WTC11 (cell line): ENCODE measurements around the gene SPINK1.

ENCODE experiments used
- GRHL2 ChIP-seq: fragments of 250-450 bp; sonication (Bioruptor Pico); IDR thresholded peaks from 2 replicates; pipeline ENCODE4 v1.8.0; 2022; ENCODE audit warnings: mild to moderate bottlenecking, moderate library complexity; ENCODE audit not compliant: insufficient replicate concordance, severe bottlenecking
- MXD4 ChIP-seq: fragments of 250-450 bp; sonication (Bioruptor Pico); IDR thresholded peaks from 2 replicates; pipeline ENCODE4 v1.8.0; 2021; ENCODE audit warnings: mild to moderate bottlenecking, moderate library complexity, borderline replicate concordance
- NFYB ChIP-seq: sonication (generic); formaldehyde crosslinking; conservative IDR thresholded peaks from 2 replicates; pipeline ENCODE4 v1.8.0; 2022; ENCODE audit warnings: low read depth, missing genetic modification reagents
- OVOL2 ChIP-seq: fragments of 250-450 bp; sonication (Bioruptor Pico); IDR thresholded peaks from 2 replicates; pipeline ENCODE4 v1.9.0; 2021; ENCODE audit warnings: mild to moderate bottlenecking, borderline replicate concordance
- ZNF232 ChIP-seq: sonication (generic); formaldehyde crosslinking; IDR thresholded peaks from 2 replicates; pipeline ENCODE4 v1.8.0; 2022; ENCODE audit warnings: mild to moderate bottlenecking, missing genetic modification reagents
- TF ChIP-seq, protein P1 (sequence below): fragments of 200-600 bp; IDR thresholded peaks from 2 replicates; pipeline ENCODE4 v1.8.0; 2022; ENCODE audit warnings: antibody characterized with exemption
- TF ChIP-seq, protein P2 (sequence below): sonication (generic); formaldehyde crosslinking; IDR thresholded peaks from 2 replicates; pipeline ENCODE4 v1.8.0; 2022; ENCODE audit warnings: mild to moderate bottlenecking, missing genetic modification reagents
- TF ChIP-seq, protein P3 (sequence below): sonication (generic); formaldehyde crosslinking; IDR thresholded peaks from 2 replicates; pipeline ENCODE4 v1.8.1; 2023; ENCODE audit warnings: mild to moderate bottlenecking, missing genetic modification reagents
- TF ChIP-seq, protein P4 (sequence below): sonication (generic); formaldehyde crosslinking; IDR thresholded peaks from 2 replicates; pipeline ENCODE4 v1.8.1; 2023; ENCODE audit warnings: mild to moderate bottlenecking, moderate library complexity, missing genetic modification reagents
- TF ChIP-seq, protein P5 (sequence below): sonication (generic); formaldehyde crosslinking; IDR thresholded peaks from 2 replicates; pipeline ENCODE4 v1.8.0; 2022; ENCODE audit warnings: mild to moderate bottlenecking, missing genetic modification reagents
- TF ChIP-seq, protein P6 (sequence below): sonication (generic); formaldehyde crosslinking; IDR thresholded peaks from 2 replicates; pipeline ENCODE4 v1.8.1; 2023; ENCODE audit warnings: mild to moderate bottlenecking, missing genetic modification reagents

DNA sequence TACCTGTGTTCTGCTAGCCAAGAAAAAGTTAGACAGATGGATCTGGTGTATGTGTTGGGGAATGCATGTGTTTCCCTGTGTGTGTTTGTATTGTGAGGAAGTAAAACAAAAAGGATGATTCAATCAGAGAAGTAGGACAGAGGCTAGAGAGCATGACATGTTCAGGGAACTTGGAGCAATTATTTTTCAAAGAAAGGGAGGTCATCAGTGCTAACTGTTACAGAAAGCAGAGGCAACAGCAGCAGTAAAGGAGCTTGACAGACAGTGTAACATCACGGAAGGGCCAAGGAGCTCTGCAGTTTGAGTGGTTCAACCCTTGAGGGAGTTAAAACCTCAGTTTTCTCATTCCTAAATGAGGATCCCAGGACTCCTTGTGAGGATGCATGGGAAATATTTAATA is 13.2 kb downstream of the SPINK1 start:
- TF ChIP-seq OVOL2 (CRISPR knock-in tag) (no peak), MXD4 (CRISPR knock-in tag) (no peak), ZNF232 (CRISPR knock-in tag) (no peak), GRHL2 (CRISPR knock-in tag) (no peak), NFYB (no peak)
- TF ChIP-seq, protein P1, sequence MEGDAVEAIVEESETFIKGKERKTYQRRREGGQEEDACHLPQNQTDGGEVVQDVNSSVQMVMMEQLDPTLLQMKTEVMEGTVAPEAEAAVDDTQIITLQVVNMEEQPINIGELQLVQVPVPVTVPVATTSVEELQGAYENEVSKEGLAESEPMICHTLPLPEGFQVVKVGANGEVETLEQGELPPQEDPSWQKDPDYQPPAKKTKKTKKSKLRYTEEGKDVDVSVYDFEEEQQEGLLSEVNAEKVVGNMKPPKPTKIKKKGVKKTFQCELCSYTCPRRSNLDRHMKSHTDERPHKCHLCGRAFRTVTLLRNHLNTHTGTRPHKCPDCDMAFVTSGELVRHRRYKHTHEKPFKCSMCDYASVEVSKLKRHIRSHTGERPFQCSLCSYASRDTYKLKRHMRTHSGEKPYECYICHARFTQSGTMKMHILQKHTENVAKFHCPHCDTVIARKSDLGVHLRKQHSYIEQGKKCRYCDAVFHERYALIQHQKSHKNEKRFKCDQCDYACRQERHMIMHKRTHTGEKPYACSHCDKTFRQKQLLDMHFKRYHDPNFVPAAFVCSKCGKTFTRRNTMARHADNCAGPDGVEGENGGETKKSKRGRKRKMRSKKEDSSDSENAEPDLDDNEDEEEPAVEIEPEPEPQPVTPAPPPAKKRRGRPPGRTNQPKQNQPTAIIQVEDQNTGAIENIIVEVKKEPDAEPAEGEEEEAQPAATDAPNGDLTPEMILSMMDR = no peak
- TF ChIP-seq, protein P2, sequence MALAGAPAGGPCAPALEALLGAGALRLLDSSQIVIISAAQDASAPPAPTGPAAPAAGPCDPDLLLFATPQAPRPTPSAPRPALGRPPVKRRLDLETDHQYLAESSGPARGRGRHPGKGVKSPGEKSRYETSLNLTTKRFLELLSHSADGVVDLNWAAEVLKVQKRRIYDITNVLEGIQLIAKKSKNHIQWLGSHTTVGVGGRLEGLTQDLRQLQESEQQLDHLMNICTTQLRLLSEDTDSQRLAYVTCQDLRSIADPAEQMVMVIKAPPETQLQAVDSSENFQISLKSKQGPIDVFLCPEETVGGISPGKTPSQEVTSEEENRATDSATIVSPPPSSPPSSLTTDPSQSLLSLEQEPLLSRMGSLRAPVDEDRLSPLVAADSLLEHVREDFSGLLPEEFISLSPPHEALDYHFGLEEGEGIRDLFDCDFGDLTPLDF (CRISPR knock-in tag) = no peak
- TF ChIP-seq, protein P3, sequence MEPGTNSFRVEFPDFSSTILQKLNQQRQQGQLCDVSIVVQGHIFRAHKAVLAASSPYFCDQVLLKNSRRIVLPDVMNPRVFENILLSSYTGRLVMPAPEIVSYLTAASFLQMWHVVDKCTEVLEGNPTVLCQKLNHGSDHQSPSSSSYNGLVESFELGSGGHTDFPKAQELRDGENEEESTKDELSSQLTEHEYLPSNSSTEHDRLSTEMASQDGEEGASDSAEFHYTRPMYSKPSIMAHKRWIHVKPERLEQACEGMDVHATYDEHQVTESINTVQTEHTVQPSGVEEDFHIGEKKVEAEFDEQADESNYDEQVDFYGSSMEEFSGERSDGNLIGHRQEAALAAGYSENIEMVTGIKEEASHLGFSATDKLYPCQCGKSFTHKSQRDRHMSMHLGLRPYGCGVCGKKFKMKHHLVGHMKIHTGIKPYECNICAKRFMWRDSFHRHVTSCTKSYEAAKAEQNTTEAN (CRISPR knock-in tag) = no peak
- TF ChIP-seq, protein P4, sequence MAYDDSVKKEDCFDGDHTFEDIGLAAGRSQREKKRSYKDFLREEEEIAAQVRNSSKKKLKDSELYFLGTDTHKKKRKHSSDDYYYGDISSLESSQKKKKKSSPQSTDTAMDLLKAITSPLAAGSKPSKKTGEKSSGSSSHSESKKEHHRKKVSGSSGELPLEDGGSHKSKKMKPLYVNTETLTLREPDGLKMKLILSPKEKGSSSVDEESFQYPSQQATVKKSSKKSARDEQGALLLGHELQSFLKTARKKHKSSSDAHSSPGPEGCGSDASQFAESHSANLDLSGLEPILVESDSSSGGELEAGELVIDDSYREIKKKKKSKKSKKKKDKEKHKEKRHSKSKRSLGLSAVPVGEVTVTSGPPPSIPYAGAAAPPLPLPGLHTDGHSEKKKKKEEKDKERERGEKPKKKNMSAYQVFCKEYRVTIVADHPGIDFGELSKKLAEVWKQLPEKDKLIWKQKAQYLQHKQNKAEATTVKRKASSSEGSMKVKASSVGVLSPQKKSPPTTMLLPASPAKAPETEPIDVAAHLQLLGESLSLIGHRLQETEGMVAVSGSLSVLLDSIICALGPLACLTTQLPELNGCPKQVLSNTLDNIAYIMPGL = no peak
- TF ChIP-seq, protein P5, sequence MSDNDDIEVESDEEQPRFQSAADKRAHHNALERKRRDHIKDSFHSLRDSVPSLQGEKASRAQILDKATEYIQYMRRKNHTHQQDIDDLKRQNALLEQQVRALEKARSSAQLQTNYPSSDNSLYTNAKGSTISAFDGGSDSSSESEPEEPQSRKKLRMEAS (CRISPR knock-in tag) = no peak
- TF ChIP-seq, protein P6, sequence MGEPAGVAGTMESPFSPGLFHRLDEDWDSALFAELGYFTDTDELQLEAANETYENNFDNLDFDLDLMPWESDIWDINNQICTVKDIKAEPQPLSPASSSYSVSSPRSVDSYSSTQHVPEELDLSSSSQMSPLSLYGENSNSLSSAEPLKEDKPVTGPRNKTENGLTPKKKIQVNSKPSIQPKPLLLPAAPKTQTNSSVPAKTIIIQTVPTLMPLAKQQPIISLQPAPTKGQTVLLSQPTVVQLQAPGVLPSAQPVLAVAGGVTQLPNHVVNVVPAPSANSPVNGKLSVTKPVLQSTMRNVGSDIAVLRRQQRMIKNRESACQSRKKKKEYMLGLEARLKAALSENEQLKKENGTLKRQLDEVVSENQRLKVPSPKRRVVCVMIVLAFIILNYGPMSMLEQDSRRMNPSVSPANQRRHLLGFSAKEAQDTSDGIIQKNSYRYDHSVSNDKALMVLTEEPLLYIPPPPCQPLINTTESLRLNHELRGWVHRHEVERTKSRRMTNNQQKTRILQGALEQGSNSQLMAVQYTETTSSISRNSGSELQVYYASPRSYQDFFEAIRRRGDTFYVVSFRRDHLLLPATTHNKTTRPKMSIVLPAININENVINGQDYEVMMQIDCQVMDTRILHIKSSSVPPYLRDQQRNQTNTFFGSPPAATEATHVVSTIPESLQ = no peak
